Measurements from ENCODE around the gene COL4A1. TPM values are rescaled to one million over a fixed set of nuclear protein-coding genes. Genes with fewer than 3 reads are reported as not detected.

The COL4A1 gene
- total and polyA plus RNA-seq, 12 donors, result 83.3 to 342 (median 147) TPM

- Histone ChIP-seq H3K36me3 (peaks cover 0 to 19% (median 0%) of the 10 kb centered on the region in 9 donors), H3K9me3 (no peaks in the 10 kb centered on the region), H3K4me3 (no peak overlapping the region), H3K27me3 (no peaks in the 10 kb centered on the region), H3K4me1 (peaks cover 35 to 84% (median 68%) of the 10 kb centered on the region in 9 donors), H3K27ac (peak overlapping the region in 9 of 10 donors; percentile 63 to 88 (median 76))
- TF ChIP-seq, protein P1, sequence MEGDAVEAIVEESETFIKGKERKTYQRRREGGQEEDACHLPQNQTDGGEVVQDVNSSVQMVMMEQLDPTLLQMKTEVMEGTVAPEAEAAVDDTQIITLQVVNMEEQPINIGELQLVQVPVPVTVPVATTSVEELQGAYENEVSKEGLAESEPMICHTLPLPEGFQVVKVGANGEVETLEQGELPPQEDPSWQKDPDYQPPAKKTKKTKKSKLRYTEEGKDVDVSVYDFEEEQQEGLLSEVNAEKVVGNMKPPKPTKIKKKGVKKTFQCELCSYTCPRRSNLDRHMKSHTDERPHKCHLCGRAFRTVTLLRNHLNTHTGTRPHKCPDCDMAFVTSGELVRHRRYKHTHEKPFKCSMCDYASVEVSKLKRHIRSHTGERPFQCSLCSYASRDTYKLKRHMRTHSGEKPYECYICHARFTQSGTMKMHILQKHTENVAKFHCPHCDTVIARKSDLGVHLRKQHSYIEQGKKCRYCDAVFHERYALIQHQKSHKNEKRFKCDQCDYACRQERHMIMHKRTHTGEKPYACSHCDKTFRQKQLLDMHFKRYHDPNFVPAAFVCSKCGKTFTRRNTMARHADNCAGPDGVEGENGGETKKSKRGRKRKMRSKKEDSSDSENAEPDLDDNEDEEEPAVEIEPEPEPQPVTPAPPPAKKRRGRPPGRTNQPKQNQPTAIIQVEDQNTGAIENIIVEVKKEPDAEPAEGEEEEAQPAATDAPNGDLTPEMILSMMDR (IDR thresholded peaks at IDR 0.05), result no peak
- DNase-seq (no peak), ATAC-seq (no peak)
- intact Hi-C loops (cut with DNase I), result loop anchor here in 2 of 10 donors (5.0 to 10.0 kb wide), 2 partner anchors 55 to 163 kb away; partner anchors contain the start of genes COL4A1 (in 1 of the 2) and COL4A2 (in 1 of the 2)
- WGBS, 2 donors, result 73 to 75% methylated on average over 13 of the region's 13 CpGs
Observed at GRCh38 chr13:110249326-110249725, 57.6 kb downstream of the COL4A1 start.

GRCh38 chr13:110248449-110249143, 58.4 kb downstream of the COL4A1 start:
- no peak overlapping the region for H3K4me3 ChIP-seq

GRCh38 chr13:110246530-110246929, 60.4 kb downstream of the COL4A1 start:
- intact Hi-C loops (cut with DNase I), result loop anchor here in 2 of 10 donors (5.0 to 10.0 kb wide), 2 partner anchors 58 to 166 kb away; partner anchors contain the start of genes COL4A1 (in 1 of the 2) and COL4A2 (in 1 of the 2)
- no peak for DNase-seq

More at GRCh38 chr13:110248449-110249143, 58.4 kb downstream of the COL4A1 start:
- Histone ChIP-seq H3K4me1 (peaks cover 35 to 85% (median 75%) of the 10 kb centered on the region in 9 donors), H3K9me3 (no peaks in the 10 kb centered on the region), H3K27me3 (no peaks in the 10 kb centered on the region), H3K27ac (peak overlapping the region; percentile 56 to 88 (median 74)), H3K36me3 (peaks cover 0 to 19% (median 0%) of the 10 kb centered on the region in 9 donors)
- peak in 1 of 2 donors; percentile 3 for DNase-seq
- TF ChIP-seq, protein P1 (IDR thresholded peaks at IDR 0.05), result no peak
- 88 to 93% methylated on average over 27 of the region's 27 CpGs for WGBS, 2 donors
- intact Hi-C loops (cut with DNase I), result loop anchor here in 2 of 10 donors (5.0 to 10.0 kb wide), 2 partner anchors 56 to 164 kb away; partner anchors contain the start of genes COL4A1 (in 1 of the 2) and COL4A2 (in 1 of the 2)
- peak in 1 of 8 donors; percentile 0 for ATAC-seq

DNA sequence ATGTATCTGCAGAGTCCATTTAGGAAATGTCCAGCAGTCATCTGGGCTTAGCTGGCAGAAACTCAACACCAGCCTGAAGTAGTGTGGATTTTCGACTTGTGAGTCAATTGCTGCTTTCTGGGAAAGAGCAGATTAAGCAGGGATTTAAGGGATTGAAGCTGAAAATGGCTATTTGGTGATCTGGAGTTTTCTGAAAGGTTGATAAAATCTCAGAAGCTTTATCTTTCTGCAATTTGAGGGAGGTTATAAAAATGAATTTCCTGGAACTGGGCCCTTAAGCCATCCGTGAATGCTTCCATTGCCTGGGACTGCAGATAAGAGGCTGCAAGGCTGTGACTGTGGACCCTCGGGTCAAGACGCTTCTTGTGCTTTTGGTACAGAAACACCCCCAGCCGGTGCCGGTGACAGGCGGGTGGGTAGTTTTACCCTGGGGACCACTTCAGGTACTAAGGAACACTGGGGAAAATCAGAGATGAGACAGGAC, 61.5 kb downstream of the COL4A1 start:
- no peaks in the 10 kb centered on the region for H3K9me3 ChIP-seq
- H3K4me1 ChIP-seq, result peaks cover 29 to 99% (median 89%) of the 10 kb centered on the region in 9 donors
- TF ChIP-seq, protein P1 (IDR thresholded peaks at IDR 0.05), result no peak
- H3K27ac ChIP-seq, result peak overlapping the region; percentile 9 to 89 (median 56)
- no peak overlapping the region for H3K4me3 ChIP-seq
- intact Hi-C loops (cut with DNase I), result loop anchor here in 2 of 10 donors (5.0 to 10.0 kb wide), 2 partner anchors 59 to 167 kb away; partner anchors contain the start of genes COL4A1 (in 1 of the 2) and COL4A2 (in 1 of the 2)
- 54% methylated on average over 7 of the region's 7 CpGs for WGBS, 2 donors
- peaks cover 0 to 35% (median 0%) of the 10 kb centered on the region in 9 donors for H3K36me3 ChIP-seq
- no peaks in the 10 kb centered on the region for H3K27me3 ChIP-seq
- DNase-seq, result no peak
- no peak for ATAC-seq

More at GRCh38 chr13:110246530-110246929, 60.4 kb downstream of the COL4A1 start:
- H3K27me3 ChIP-seq, result no peaks in the 10 kb centered on the region
- H3K27ac ChIP-seq, result peak overlapping the region; percentile 1 to 89 (median 60)
- TF ChIP-seq, protein P1 (IDR thresholded peaks at IDR 0.05), result no peak
- peaks cover 39 to 99% (median 89%) of the 10 kb centered on the region in 9 donors for H3K4me1 ChIP-seq
- H3K9me3 ChIP-seq, result no peaks in the 10 kb centered on the region
- 33 to 38% methylated on average over 5 of the region's 5 CpGs for WGBS, 2 donors
- peaks cover 0 to 27% (median 0%) of the 10 kb centered on the region in 9 donors for H3K36me3 ChIP-seq
- ATAC-seq, result peak in 1 of 8 donors; percentile 18
- H3K4me3 ChIP-seq, result no peak overlapping the region
